ENCODE data around the gene KRT23.
"Not testable (repeated sequence)": the region's sequence is repeated elsewhere in the genome, so short reads cannot be mapped to it uniquely, and the experiment has no call there.

The KRT23 gene

GRCh38 chr17:40949418-40949817 is 12.0 kb upstream of the KRT23 start:
- no peak for DNase-seq

- no peak for DNase-seq
Observed at GRCh38 chr17:40947929-40948328, 10.5 kb upstream of the KRT23 start.

- no peak for DNase-seq
Observed at GRCh38 chr17:40945414-40945813, 8.0 kb upstream of the KRT23 start.

GRCh38 chr17:40944531-40944930 is 7.1 kb upstream of the KRT23 start:
- DNase-seq: no peak

GRCh38 chr17:40942553-40942952 is 5.1 kb upstream of the KRT23 start:
- DNase-seq: no peak

GRCh38 chr17:40940266-40940665 is 2.8 kb upstream of the KRT23 start:
- no peak for DNase-seq

- no peak for DNase-seq
Observed at GRCh38 chr17:40938981-40939380, 1.5 kb upstream of the KRT23 start.

- DNase-seq: no peak
Observed at GRCh38 chr17:40936976-40937375, 470 bp downstream of the KRT23 start.

- DNase-seq: no peak
Observed at GRCh38 chr17:40936437-40936971, 942 bp downstream of the KRT23 start.

- DNase-seq: no peak
Observed at GRCh38 chr17:40935624-40936023, 1.8 kb downstream of the KRT23 start.

- DNase-seq: no peak
Observed at GRCh38 chr17:40932608-40933007, 4.8 kb downstream of the KRT23 start.

- no peak for DNase-seq
Observed at GRCh38 chr17:40931311-40931710, 6.1 kb downstream of the KRT23 start.

- no peak for DNase-seq
Observed at GRCh38 chr17:40926341-40926740, 11.1 kb downstream of the KRT23 start.

- no peak for DNase-seq
Observed at GRCh38 chr17:40922239-40922638, 15.2 kb downstream of the KRT23 start.

- no peak for DNase-seq
Observed at GRCh38 chr17:40921026-40921425, 16.4 kb downstream of the KRT23 start.

GRCh38 chr17:40917116-40917515 is 20.3 kb downstream of the KRT23 start:
- DNase-seq: not testable (repeated sequence)

- DNase-seq: no peak
Observed at GRCh38 chr17:40916366-40916765, 21.1 kb downstream of the KRT23 start.

- DNase-seq: no peak
Observed at GRCh38 chr17:40915721-40916256, 21.7 kb downstream of the KRT23 start.

- DNase-seq: no peak
Observed at GRCh38 chr17:40915199-40915661, 22.2 kb downstream of the KRT23 start.

- no peak for DNase-seq
Observed at GRCh38 chr17:40914075-40914855, 23.2 kb downstream of the KRT23 start.

- DNase-seq: no peak
Observed at GRCh38 chr17:40912486-40913210, 24.8 kb downstream of the KRT23 start.

GRCh38 chr17:40910441-40910841 is 27.0 kb downstream of the KRT23 start:
- DNase-seq: no peak

- DNase-seq: no peak
Observed at GRCh38 chr17:40909755-40910154, 27.7 kb downstream of the KRT23 start.

GRCh38 chr17:40909351-40909750 is 28.1 kb downstream of the KRT23 start:
- DNase-seq: peak; percentile 76
